ENCODE data around the gene MCCD1.
"Not testable (repeated sequence)": the region's sequence is repeated elsewhere in the genome, so short reads cannot be mapped to it uniquely, and the experiment has no call there.

MCCD1 gene

DNA sequence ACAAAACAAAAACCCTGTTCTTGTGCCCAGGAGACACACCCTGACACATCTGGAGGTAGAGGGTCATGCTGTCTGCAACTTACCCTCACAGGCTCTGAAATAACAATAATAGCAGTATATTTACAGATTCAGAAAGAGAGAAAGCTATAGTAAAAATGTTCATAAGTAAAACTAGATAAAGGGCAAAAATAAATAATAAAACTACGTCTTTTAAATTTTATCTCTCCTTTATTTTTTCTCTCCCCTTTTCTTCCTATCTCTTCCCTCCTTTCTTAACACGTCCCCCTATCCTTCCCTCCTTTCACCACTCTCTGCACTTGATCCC, 35.2 kb upstream of the MCCD1 start:
- H3K4me3 ChIP-seq (ENCODE audit: low read depth, low read length) = peak overlapping the region; percentile 71
- peaks cover 21% of the 10 kb centered on the region; the same call in 1 of the 2 replicates for H3K4me1 ChIP-seq (ENCODE audit: control insufficient read depth, insufficient read depth, low read length)
- peaks cover 32% of the 10 kb centered on the region for H3K27me3 ChIP-seq (ENCODE audit: control insufficient read depth, insufficient read depth, low read length)
- not testable (repeated sequence) for H3K27ac ChIP-seq (ENCODE audit: low read depth, low read length); H3K9ac ChIP-seq (ENCODE audit: low read length); H3K36me3 ChIP-seq (ENCODE audit: control insufficient read depth, insufficient read depth, low read length); H3K9me3 ChIP-seq (ENCODE audit: control insufficient read depth, insufficient read depth, low read depth, low read length)

DNA sequence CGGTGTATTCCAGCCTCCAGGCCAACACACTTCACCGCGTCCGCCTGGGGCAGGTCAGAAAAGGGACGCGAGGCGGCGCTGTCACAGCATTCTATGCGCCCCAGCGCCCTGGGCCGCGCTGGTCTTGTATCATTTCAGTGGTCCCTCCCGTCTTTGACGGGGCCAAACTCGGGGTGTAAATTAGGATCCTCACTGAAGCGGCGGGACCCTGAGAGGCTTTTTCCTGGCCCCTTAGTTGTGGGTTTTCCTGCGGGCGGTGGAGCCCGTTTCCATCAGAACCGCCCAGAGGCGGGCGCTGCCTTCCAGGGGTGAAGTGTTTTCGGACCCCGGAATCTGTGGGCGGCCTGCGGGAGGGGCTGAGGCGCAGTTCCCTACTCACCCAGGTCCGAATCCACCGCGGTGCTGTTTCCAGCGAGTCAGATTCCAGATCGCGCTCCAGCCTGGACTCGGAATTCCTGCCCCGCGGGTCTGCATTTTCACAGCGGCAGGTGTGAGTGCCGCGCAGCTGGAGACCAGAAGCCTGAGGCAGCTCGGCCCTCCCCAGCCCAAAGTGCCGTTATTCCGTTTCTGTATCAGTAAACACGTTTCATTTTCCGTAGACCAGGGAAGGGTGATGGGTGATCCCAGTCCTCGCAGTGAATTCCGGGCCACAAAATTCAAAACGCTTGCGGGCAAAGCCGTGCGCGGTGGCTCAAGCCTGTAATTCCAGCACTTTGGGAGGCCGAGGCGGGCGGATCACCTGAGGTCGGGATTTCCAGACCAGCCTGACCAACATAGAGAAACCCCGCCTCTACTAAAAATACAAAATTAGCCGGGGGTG, 34.7 kb upstream of the MCCD1 start:
- peaks cover 38% of the 10 kb centered on the region for H3K27me3 ChIP-seq (ENCODE audit: control insufficient read depth, insufficient read depth, low read length)
- H3K4me1 ChIP-seq (ENCODE audit: control insufficient read depth, insufficient read depth, low read length) = peaks cover 21% of the 10 kb centered on the region; the same call in 1 of the 2 replicates
- peak overlapping the region; percentile 71 for H3K4me3 ChIP-seq (ENCODE audit: low read depth, low read length)
- no peaks in the 10 kb centered on the region for H3K9me3 ChIP-seq (ENCODE audit: control insufficient read depth, insufficient read depth, low read depth, low read length)
- peak overlapping the region; percentile 77; the same call in 1 of the 2 replicates for H3K27ac ChIP-seq (ENCODE audit: low read depth, low read length)
- H3K36me3 ChIP-seq (ENCODE audit: control insufficient read depth, insufficient read depth, low read length) = no peaks in the 10 kb centered on the region
- peak overlapping the region; percentile 70 for H3K9ac ChIP-seq (ENCODE audit: low read length)

DNA sequence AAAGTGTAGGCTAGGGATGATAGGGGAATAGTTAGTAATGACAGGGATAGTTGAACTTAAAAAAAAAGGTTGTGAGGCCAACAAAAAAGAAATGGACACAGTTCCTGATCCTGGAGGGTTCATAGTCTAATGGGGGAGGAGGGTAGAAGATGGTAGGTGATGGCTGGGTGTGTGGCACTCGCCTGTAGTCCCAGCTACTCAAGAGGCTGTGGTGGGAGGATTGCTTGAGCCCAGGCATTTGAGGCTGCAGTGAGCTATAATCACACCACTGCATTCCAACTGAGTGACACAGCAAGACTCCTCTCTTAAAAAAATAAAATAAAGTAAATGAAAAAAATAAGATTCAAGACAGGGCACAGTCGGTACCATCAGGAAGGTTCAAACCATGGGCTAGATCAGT, 33.2 kb upstream of the MCCD1 start:
- peak overlapping the region; percentile 71 for H3K4me3 ChIP-seq (ENCODE audit: low read depth, low read length)
- no peak overlapping the region for H3K27ac ChIP-seq (ENCODE audit: low read depth, low read length)
- peaks cover 22% of the 10 kb centered on the region for H3K4me1 ChIP-seq (ENCODE audit: control insufficient read depth, insufficient read depth, low read length)

DNA sequence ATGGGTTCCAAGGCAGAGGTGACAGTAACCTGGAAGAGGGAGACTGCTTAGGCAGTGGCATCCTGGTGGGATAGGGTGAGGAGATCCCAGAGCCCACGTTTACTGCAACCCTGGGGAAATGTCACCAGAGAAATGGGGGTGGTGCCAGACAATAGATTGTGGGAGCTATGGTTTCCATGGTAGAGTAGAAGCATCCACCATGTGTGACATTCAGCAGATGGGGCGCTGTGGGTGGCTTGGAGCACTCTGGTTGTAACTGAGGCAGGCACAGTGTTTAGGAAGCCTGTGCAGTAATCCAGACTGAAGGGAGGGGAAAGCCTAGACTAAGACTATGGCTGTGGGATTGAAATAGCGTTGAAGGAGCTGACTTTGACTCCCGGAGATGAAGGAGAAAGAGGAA, 31.9 kb upstream of the MCCD1 start:
- peak overlapping the region; percentile 74; the same call in 1 of the 2 replicates for H3K4me3 ChIP-seq (ENCODE audit: low read depth, low read length)
- H3K36me3 ChIP-seq (ENCODE audit: control insufficient read depth, insufficient read depth, low read length); H3K9me3 ChIP-seq (ENCODE audit: control insufficient read depth, insufficient read depth, low read depth, low read length); H3K27ac ChIP-seq (ENCODE audit: low read depth, low read length); H3K9ac ChIP-seq (ENCODE audit: low read length): not testable (repeated sequence)
- H3K4me1 ChIP-seq (ENCODE audit: control insufficient read depth, insufficient read depth, low read length) = peaks cover 16% of the 10 kb centered on the region
- peaks cover 43% of the 10 kb centered on the region for H3K27me3 ChIP-seq (ENCODE audit: control insufficient read depth, insufficient read depth, low read length)

More for the DNA sequence above, 33.2 kb upstream of the MCCD1 start:
- peak overlapping the region; percentile 70 for H3K9ac ChIP-seq (ENCODE audit: low read length)
- H3K36me3 ChIP-seq (ENCODE audit: control insufficient read depth, insufficient read depth, low read length) = no peaks in the 10 kb centered on the region
- H3K27me3 ChIP-seq (ENCODE audit: control insufficient read depth, insufficient read depth, low read length) = peaks cover 43% of the 10 kb centered on the region
- no peaks in the 10 kb centered on the region for H3K9me3 ChIP-seq (ENCODE audit: control insufficient read depth, insufficient read depth, low read depth, low read length)

DNA sequence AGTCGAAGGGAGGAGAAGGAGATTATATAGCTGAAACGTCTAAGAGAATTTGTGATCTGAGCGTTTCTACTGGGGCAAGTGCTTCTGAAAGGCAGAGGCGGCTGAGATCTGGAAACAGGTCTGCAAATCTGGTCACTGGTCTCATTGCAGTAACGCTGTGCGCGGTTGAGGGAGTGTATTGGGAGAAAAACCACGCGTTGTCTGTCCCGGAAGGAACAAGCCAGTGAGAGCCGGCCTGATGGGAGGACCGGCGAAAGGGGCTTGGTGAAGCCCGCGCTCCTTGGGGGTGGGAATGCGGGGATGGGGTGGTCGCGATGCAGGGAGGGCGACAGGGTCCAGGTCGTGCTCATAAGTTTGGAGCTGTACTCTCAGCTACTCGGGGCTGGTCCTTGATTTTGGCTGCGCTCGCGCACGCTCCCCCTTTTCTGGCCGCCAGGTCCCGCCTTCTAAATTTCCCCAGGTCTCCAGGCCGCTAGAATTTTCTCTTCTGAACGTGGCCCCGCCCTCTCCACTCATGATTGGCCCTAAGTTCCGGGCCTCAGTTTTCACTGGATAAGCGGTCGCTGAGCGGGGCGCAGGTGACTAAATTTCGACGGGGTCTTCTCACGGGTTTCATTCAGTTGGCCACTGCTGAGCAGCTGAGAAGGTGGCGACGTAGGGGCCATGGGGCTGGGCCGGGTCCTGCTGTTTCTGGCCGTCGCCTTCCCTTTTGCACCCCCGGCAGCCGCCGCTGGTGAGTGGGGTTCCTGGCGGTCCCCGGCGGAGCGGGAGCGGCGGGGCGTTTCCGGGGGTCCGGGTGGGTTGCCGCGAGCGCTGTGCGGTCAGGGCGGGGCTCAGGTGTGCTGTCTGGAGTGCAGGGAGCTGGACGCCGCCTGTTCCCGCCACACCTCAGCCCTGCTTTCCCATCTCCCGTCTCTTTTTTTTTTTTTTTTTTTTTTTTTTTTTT, 31.0 kb upstream of the MCCD1 start, which contains the start of gene MICB:
TSS of gene MICB (plus strand) at position 615 of the 946 bp plus-strand sequence. CDS start at position 664, 49 bp downstream.
- no peaks in the 10 kb centered on the region for H3K36me3 ChIP-seq (ENCODE audit: control insufficient read depth, insufficient read depth, low read length)
- H3K4me3 ChIP-seq (ENCODE audit: low read depth, low read length) = peak within 1 kb of the TSS; percentile 74
- peak within 1 kb of the TSS; percentile 50 for H3K9ac ChIP-seq (ENCODE audit: low read length)
- no peak within 1 kb of the TSS for H3K27ac ChIP-seq (ENCODE audit: low read depth, low read length)
- H3K4me1 ChIP-seq (ENCODE audit: control insufficient read depth, insufficient read depth, low read length) = peaks cover 16% of the 10 kb centered on the region
- H3K27me3 ChIP-seq (ENCODE audit: control insufficient read depth, insufficient read depth, low read length) = peaks cover 43% of the 10 kb centered on the region
- no peaks in the 10 kb centered on the region for H3K9me3 ChIP-seq (ENCODE audit: control insufficient read depth, insufficient read depth, low read depth, low read length)

DNA sequence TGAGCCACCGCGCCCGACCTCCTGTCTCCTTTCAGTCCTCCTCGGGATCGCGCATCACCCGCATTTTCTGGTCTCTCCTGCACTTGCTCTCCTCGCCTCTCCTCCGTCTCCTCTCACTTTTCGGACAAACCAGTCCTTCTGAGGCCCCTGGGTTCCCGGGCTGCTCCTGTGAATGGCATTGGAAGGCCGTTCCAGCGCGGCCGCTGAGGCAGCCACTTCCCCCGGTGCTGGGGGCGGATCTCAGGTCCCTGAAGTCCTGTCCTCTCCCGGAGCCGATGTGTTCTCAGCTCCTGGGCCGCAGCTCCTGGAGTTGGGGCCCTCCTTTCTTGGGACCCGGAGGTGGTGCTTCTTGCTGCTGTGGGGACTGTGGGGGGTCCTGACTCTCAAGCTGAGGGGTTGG, 30.0 kb upstream of the MCCD1 start:
- H3K4me1 ChIP-seq (ENCODE audit: control insufficient read depth, insufficient read depth, low read length) = peaks cover 16% of the 10 kb centered on the region
- H3K36me3 ChIP-seq (ENCODE audit: control insufficient read depth, insufficient read depth, low read length) = no peaks in the 10 kb centered on the region
- peak overlapping the region; percentile 43 for H3K9ac ChIP-seq (ENCODE audit: low read length)
- peak overlapping the region; percentile 74 for H3K4me3 ChIP-seq (ENCODE audit: low read depth, low read length)
- no peaks in the 10 kb centered on the region for H3K9me3 ChIP-seq (ENCODE audit: control insufficient read depth, insufficient read depth, low read depth, low read length)
- H3K27me3 ChIP-seq (ENCODE audit: control insufficient read depth, insufficient read depth, low read length) = peaks cover 43% of the 10 kb centered on the region
- H3K27ac ChIP-seq (ENCODE audit: low read depth, low read length) = no peak overlapping the region

DNA sequence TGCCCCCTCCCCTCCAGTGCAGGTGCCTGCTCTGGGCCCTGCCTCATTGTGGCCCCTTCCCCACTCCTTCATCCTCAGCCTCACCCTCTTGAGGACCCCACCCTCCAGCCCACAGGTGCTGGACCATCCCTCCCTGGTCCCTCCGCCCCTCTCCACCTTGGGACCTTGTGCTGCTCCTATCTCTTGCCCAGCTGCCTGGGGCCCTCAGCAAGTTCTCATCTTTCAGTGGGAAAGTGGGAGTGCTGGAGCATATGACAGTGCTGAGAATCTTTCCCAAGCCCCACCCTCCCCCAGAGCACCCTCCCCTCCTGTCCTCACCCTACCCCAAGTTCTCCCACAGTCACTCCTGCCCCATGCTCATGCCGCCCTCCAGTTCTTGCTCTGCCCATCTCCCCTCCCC, 29.1 kb upstream of the MCCD1 start:
- H3K4me1 ChIP-seq (ENCODE audit: control insufficient read depth, insufficient read depth, low read length) = peaks cover 16% of the 10 kb centered on the region
- H3K9me3 ChIP-seq (ENCODE audit: control insufficient read depth, insufficient read depth, low read depth, low read length); H3K9ac ChIP-seq (ENCODE audit: low read length); H3K27ac ChIP-seq (ENCODE audit: low read depth, low read length); H3K36me3 ChIP-seq (ENCODE audit: control insufficient read depth, insufficient read depth, low read length): not testable (repeated sequence)
- peak overlapping the region; percentile 74; the same call in 1 of the 2 replicates for H3K4me3 ChIP-seq (ENCODE audit: low read depth, low read length)
- H3K27me3 ChIP-seq (ENCODE audit: control insufficient read depth, insufficient read depth, low read length) = peaks cover 40% of the 10 kb centered on the region

DNA sequence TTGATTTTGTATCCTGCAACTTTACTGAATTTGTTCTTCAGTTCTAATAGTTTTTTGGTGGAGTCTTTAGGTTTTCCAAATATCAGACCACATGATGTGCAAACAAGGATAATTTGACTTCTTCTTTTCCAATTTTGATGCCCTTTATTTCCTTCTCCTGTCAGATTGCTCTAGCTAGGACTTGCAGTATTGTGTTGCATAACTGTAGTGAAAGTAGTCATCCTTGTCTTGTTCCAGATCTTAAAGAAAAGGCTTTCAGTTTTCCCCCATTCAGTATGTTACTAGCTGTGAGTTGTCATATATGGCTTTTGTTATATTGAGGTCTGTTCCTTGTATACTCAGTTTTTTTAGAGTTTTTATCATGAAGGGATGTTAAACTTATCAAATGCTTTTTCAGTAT, 26.2 kb upstream of the MCCD1 start:
- peaks cover 18% of the 10 kb centered on the region for H3K36me3 ChIP-seq (ENCODE audit: control insufficient read depth, insufficient read depth, low read length)
- H3K27ac ChIP-seq (ENCODE audit: low read depth, low read length) = no peak overlapping the region
- no peak overlapping the region for H3K9ac ChIP-seq (ENCODE audit: low read length)
- no peak overlapping the region for H3K4me3 ChIP-seq (ENCODE audit: low read depth, low read length)
- H3K9me3 ChIP-seq (ENCODE audit: control insufficient read depth, insufficient read depth, low read depth, low read length) = no peaks in the 10 kb centered on the region
- peaks cover 7% of the 10 kb centered on the region; the same call in 1 of the 2 replicates for H3K4me1 ChIP-seq (ENCODE audit: control insufficient read depth, insufficient read depth, low read length)
- H3K27me3 ChIP-seq (ENCODE audit: control insufficient read depth, insufficient read depth, low read length) = peaks cover 14% of the 10 kb centered on the region

DNA sequence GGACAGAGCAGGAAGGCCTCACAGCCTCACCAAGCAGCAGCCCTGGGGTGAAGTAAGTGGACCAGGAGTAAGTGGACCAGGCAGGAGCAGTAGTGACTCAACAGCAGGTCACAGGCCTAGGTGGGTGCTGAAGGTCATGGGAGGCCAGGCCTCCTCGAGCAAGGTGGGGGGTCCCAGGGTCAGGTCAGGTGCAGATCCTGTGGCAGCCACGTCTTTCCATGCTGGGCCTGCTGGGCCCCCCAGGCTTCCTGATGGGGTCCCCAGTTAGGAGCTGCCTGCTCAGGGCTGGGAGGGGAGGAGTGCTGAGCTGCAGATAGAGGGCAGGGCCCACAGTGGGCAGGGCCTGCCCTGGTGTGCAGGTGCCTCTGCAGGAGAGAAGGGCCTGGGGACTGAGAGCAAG, 19.7 kb upstream of the MCCD1 start:
- H3K27ac ChIP-seq (ENCODE audit: low read depth, low read length); H3K9ac ChIP-seq (ENCODE audit: low read length); H3K4me3 ChIP-seq (ENCODE audit: low read depth, low read length); H3K27me3 ChIP-seq (ENCODE audit: control insufficient read depth, insufficient read depth, low read length); H3K9me3 ChIP-seq (ENCODE audit: control insufficient read depth, insufficient read depth, low read depth, low read length); H3K4me1 ChIP-seq (ENCODE audit: control insufficient read depth, insufficient read depth, low read length): not testable (repeated sequence)
- H3K36me3 ChIP-seq (ENCODE audit: control insufficient read depth, insufficient read depth, low read length) = peaks cover 45% of the 10 kb centered on the region

DNA sequence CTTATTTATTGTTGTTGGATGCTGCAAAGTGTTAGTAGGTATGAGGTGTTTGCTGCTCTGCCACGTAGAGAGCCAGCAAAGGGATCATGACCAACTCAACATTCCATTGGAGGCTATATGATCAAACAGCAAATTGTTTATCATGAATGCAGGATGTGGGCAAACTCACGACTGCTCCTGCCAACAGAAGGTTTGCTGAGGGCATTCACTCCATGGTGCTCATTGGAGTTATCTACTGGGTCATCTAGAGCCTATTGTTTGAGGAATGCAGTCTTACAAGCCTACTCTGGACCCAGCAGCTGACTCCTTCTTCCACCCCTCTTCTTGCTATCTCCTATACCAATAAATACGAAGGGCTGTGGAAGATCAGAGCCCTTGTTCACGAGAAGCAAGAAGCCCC, 18.8 kb upstream of the MCCD1 start:
- H3K4me3 ChIP-seq (ENCODE audit: low read depth, low read length) = no peak overlapping the region
- no peak overlapping the region for H3K27ac ChIP-seq (ENCODE audit: low read depth, low read length)
- H3K9ac ChIP-seq (ENCODE audit: low read length) = no peak overlapping the region
- peaks cover 45% of the 10 kb centered on the region for H3K36me3 ChIP-seq (ENCODE audit: control insufficient read depth, insufficient read depth, low read length)
- H3K9me3 ChIP-seq (ENCODE audit: control insufficient read depth, insufficient read depth, low read depth, low read length) = no peaks in the 10 kb centered on the region
- no peaks in the 10 kb centered on the region for H3K27me3 ChIP-seq (ENCODE audit: control insufficient read depth, insufficient read depth, low read length)
- no peaks in the 10 kb centered on the region for H3K4me1 ChIP-seq (ENCODE audit: control insufficient read depth, insufficient read depth, low read length)
